Fibroblast of lung (primary cell): ENCODE results near the gene RACK1. TPM values are rescaled to one million over a fixed set of nuclear protein-coding genes. Genes with fewer than 3 reads are reported as not detected.

Source experiments
- DNase-seq, 2 donors: peaks; one replicate each; pipeline versions ENCODE4 v3.0.0 to v3.0.0-alpha.2; 2010; ENCODE audit warnings: low read depth in 2 of 2
- H2AFZ ChIP-seq: 2 replicates; pipeline ENCODE4 v1.5.1; 2012; ENCODE audit warnings: low read length, control low read depth, inconsistent platforms
- H3K27ac ChIP-seq: 2 replicates; pipeline ENCODE4 v1.5.1; 2011; ENCODE audit warnings: low read length, control low read depth; ENCODE audit not compliant: insufficient read depth
- H3K27me3 ChIP-seq: 2 replicates; pipeline ENCODE4 v1.5.1; 2011; ENCODE audit warnings: mild to moderate bottlenecking, low read length; ENCODE audit not compliant: control insufficient read depth, insufficient read depth
- H3K36me3 ChIP-seq: 2 replicates; pipeline ENCODE4 v1.5.1; 2011; ENCODE audit warnings: low read length; ENCODE audit not compliant: control insufficient read depth, insufficient read depth
- H3K4me1 ChIP-seq: 2 replicates; pipeline ENCODE4 v1.5.1; 2011; ENCODE audit warnings: low read length; ENCODE audit not compliant: control insufficient read depth, insufficient read depth; ENCODE audit errors: extremely low read depth
- H3K4me2 ChIP-seq: 2 replicates; pipeline ENCODE4 v1.5.1; 2011; ENCODE audit warnings: low read length, control low read depth; ENCODE audit not compliant: insufficient read depth; ENCODE audit errors: extremely low read depth
- H3K4me3 ChIP-seq, 4 experiments: fragments of 200-600 bp in 1 of 4; sonication (generic) in 1 of 4; replicated peaks in 1 of 4; 2 replicates each; pipeline ENCODE4 v1.5.1; 2011 to 2016; ENCODE audit warnings: low read length in 4 of 4, low read depth in 3 of 4, mild to moderate bottlenecking in 3 of 4, control low read depth in 2 of 4, inconsistent platforms in 1 of 4, mixed read lengths in 1 of 4; ENCODE audit not compliant: insufficient read depth in 1 of 4; ENCODE audit errors: control extremely low read depth in 1 of 4
- H3K79me2 ChIP-seq: 2 replicates; pipeline ENCODE4 v1.5.1; 2012; ENCODE audit warnings: mild to moderate bottlenecking, low read length, inconsistent platforms; ENCODE audit not compliant: control insufficient read depth, insufficient read depth
- H3K9ac ChIP-seq: 2 replicates; pipeline ENCODE4 v1.5.1; 2011; ENCODE audit warnings: mild to moderate bottlenecking, low read length, control low read depth; ENCODE audit not compliant: insufficient read depth
- H3K9me3 ChIP-seq: 2 replicates; pipeline ENCODE4 v1.5.1; 2012; ENCODE audit warnings: low read depth, low read length; ENCODE audit not compliant: control insufficient read depth, insufficient read depth
- H4K20me1 ChIP-seq: 2 replicates; pipeline ENCODE4 v1.5.1; 2011; ENCODE audit warnings: low read length; ENCODE audit not compliant: control insufficient read depth, insufficient read depth; ENCODE audit errors: extremely low read depth
- EZH2 ChIP-seq: IDR thresholded peaks from 2 replicates; pipeline ENCODE4 v1.5.1; 2012; ENCODE audit warnings: low read length, control low read depth, mild to moderate bottlenecking; ENCODE audit errors: missing control alignments
- polyA plus RNA-seq, 2 donors: library from polyadenylated mRNA; depleted of rRNA in 1 of 2; stranded (reverse) in 1 of 2; unstranded in 1 of 2; fragments of >200 nt; gene quantifications; 2 replicates each; pipeline ENCODE4 v1.2.1, GENCODE V29; 2011 to 2012; ENCODE audit warnings: missing spikeins in 1 of 2
- total RNA-seq: library from RNA; depleted of rRNA; stranded (reverse); fragments of >200 nt; gene quantifications from 2 replicates; pipeline ENCODE4 v1.2.1, GENCODE V29; 2014
- TF ChIP-seq, protein P1 (sequence below), 2 donors: IDR thresholded peaks in 1 of 2; conservative IDR thresholded peaks in 1 of 2; 1 replicate in 1 of 2; 2 replicates in 1 of 2; pipeline ENCODE4 v1.5.1; 2011 to 2012; ENCODE audit warnings: low read length in 2 of 2, control low read depth in 1 of 2, inconsistent platforms in 1 of 2, low read depth in 1 of 2, mild to moderate bottlenecking in 1 of 2

Gene RACK1
- total and polyA plus RNA-seq, 2 donors (not counting 1 experiment from before 2014, with no cell fraction given), result 3,014 to 4,649 TPM

DNA sequence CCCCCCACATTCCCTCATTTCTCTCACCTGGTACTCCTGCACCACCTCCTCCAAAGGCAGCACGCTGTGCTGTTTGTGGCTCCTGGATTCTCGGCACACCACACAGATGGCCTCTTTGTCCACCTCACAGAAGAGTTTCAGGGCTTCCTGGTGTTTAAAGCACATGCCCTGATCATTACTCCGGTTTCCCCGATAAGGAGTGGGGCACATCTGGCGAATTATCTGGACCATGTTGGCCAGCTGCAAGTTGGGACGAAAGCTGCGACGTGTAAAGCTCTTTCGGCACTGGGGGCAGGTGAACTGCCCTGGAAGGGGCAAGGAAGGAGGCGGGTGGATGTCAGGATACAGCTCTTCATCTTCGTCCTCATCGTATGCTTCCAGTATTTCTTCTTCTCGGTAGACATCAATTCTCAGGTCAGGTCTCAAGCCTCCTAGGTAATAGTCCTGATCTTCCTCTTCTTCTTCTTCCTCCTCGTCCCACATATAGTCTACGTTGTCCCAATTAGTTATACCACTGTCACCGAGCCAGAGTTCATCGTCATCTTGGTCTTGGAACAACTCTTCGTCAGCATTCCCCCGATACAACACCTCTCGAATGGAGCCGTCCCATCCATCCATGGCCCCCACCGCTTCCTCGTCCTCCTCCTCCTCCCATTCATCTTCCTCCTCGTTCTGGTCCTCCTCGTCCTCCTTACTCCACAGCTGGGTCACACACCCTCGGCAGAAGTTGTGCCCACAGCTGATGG is 16.4 kb upstream of the RACK1 start:
- Histone ChIP-seq H3K9me3 (no peaks in the 10 kb centered on the region), H3K36me3 (no peaks in the 10 kb centered on the region), H3K4me1 (peaks cover 2% of the 10 kb centered on the region), H3K9ac (peak overlapping the region; percentile 96), H3K4me2 (peak overlapping the region; percentile 98), H4K20me1 (no peaks in the 10 kb centered on the region), H3K4me3 (peak overlapping the region; percentile 55 to 96 (median 84)), H3K27me3 (no peaks in the 10 kb centered on the region), H3K27ac (peak overlapping the region; percentile 96), H3K79me2 (peaks cover 62% of the 10 kb centered on the region), H2AFZ (peak overlapping the region; percentile 82)
- no peak for TF ChIP-seq EZH2
- no peak for DNase-seq

DNA sequence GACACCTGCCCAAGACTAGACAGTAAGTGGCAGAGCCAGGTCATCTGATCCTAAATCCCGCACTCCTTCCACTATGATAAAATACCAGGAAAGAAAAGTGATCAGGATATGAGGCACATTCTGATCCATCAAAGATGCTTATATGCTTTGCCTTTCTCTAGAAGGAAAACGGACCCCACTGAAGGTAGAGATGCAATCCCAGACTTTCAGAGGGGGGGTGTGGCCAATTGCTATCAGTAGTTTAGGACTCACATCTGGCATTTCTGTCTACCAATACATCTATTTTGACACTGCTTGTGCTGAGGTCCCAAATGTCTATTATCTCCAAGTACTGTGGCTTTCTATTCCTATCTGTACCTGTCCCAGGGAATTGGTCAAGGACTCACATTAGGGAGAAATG is 15.6 kb upstream of the RACK1 start:
- no peak for TF ChIP-seq EZH2
- TF ChIP-seq, protein P1, sequence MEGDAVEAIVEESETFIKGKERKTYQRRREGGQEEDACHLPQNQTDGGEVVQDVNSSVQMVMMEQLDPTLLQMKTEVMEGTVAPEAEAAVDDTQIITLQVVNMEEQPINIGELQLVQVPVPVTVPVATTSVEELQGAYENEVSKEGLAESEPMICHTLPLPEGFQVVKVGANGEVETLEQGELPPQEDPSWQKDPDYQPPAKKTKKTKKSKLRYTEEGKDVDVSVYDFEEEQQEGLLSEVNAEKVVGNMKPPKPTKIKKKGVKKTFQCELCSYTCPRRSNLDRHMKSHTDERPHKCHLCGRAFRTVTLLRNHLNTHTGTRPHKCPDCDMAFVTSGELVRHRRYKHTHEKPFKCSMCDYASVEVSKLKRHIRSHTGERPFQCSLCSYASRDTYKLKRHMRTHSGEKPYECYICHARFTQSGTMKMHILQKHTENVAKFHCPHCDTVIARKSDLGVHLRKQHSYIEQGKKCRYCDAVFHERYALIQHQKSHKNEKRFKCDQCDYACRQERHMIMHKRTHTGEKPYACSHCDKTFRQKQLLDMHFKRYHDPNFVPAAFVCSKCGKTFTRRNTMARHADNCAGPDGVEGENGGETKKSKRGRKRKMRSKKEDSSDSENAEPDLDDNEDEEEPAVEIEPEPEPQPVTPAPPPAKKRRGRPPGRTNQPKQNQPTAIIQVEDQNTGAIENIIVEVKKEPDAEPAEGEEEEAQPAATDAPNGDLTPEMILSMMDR (conservative IDR thresholded peaks at IDR 0.05 in 1 of 2, IDR thresholded peaks at IDR 0.05 in 1 of 2; ENCODE audit: low read depth in 1 of 2, low read length in 2 of 2), result no peak
- Histone ChIP-seq H3K4me1 (peaks cover 4% of the 10 kb centered on the region), H3K9ac (no peak overlapping the region), H3K9me3 (no peaks in the 10 kb centered on the region), H4K20me1 (no peaks in the 10 kb centered on the region), H3K27me3 (no peaks in the 10 kb centered on the region), H3K4me2 (peak overlapping the region; percentile 53), H3K27ac (no peak overlapping the region), H3K36me3 (no peaks in the 10 kb centered on the region), H3K79me2 (peaks cover 71% of the 10 kb centered on the region), H3K4me3 (peak overlapping the region; percentile 55 to 96 (median 84)), H2AFZ (no peak overlapping the region)
- DNase-seq, result no peak

DNA sequence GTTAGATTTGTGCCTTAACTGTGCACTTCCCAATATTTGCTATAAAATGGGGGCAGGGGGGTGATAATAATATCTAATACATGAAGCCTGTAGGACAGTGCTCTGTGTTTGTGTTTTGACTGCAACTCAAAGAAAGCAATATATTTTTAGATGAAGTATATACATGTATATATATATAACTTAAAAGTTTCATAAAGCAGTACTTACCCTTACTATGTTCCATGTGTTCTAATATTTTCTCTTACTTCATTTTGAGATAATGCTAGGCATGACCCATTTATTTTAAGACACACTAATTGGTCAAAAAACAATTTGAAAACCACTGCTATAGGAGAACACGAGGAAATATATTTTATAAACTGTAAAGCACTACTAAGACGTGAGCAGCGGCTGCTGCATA is 14.9 kb upstream of the RACK1 start:
- H3K9me3 ChIP-seq, result no peaks in the 10 kb centered on the region
- peaks cover 76% of the 10 kb centered on the region for H3K79me2 ChIP-seq
- no peak for DNase-seq
- no peak overlapping the region for H3K9ac ChIP-seq
- peaks cover 4% of the 10 kb centered on the region for H3K4me1 ChIP-seq
- no peak overlapping the region for H2AFZ ChIP-seq
- H3K4me2 ChIP-seq, result peak overlapping the region; percentile 53
- no peak for TF ChIP-seq EZH2
- TF ChIP-seq, protein P1 (conservative IDR thresholded peaks at IDR 0.05 in 1 of 2, IDR thresholded peaks at IDR 0.05 in 1 of 2; ENCODE audit: low read depth in 1 of 2, low read length in 2 of 2), result no peak
- no peak overlapping the region for H3K27ac ChIP-seq
- H3K27me3 ChIP-seq, result no peaks in the 10 kb centered on the region
- H4K20me1 ChIP-seq, result no peaks in the 10 kb centered on the region
- H3K36me3 ChIP-seq, result no peaks in the 10 kb centered on the region
- peak overlapping the region; percentile 55 to 96 (median 84) for H3K4me3 ChIP-seq
